Activated T-cell treated with anti-CD3 and anti-CD28 coated beads, Interleukin-2, amount 50 U/mL, for 72 hours (primary cell): ENCODE measurements around the gene TMX3. TPM values are rescaled to one million over a fixed set of nuclear protein-coding genes. Genes with fewer than 3 reads are reported as not detected.
A peak's percentile ranks its signal among the peaks of the same experiment; 100 is the strongest.

Experiments
- ATAC-seq, 2 donors: fragments of 150-1000 bp; cut with Tn5 transposase; replicated peaks in 1 of 2; 2 replicates each; pipeline ENCODE4 v1.10.0; 2021; ENCODE audit warnings: moderate library complexity in 2 of 2, mild to moderate bottlenecking in 1 of 2
- DNase-seq, 2 donors: peaks; one replicate each; pipeline ENCODE4 v3.0.0; 2021 to 2022; ENCODE audit warnings: mixed read lengths in 1 of 2
- H3K27ac Mint-ChIP-seq: one replicate; pipeline ENCODE4 v1.8.0; 2022; ENCODE audit warnings: mild to moderate bottlenecking, moderate library complexity, mixed read lengths
- H3K27me3 Mint-ChIP-seq: one replicate; pipeline ENCODE4 v1.8.0; 2022; ENCODE audit warnings: low read depth, mixed read lengths
- H3K36me3 Mint-ChIP-seq, 2 donors: one replicate each; pipeline ENCODE4 v1.8.0; 2022; ENCODE audit warnings: mixed read lengths in 2 of 2, mild to moderate bottlenecking in 1 of 2; ENCODE audit not compliant: insufficient read depth in 2 of 2
- H3K4me1 Mint-ChIP-seq: one replicate; pipeline ENCODE4 v1.8.0; 2022; ENCODE audit warnings: low read depth, mixed read lengths
- H3K4me3 Mint-ChIP-seq, 2 donors: one replicate each; pipeline ENCODE4 v1.8.0; 2022; ENCODE audit warnings: mild to moderate bottlenecking in 2 of 2, mixed read lengths in 2 of 2, moderate library complexity in 2 of 2
- H3K9me3 Mint-ChIP-seq, 2 donors: one replicate each; pipeline ENCODE4 v1.8.0; 2022; ENCODE audit warnings: mixed read lengths in 2 of 2
- total RNA-seq, 2 donors: library from RNA; stranded (reverse); gene quantifications; one replicate each; pipeline ENCODE4 v1.2.3, GENCODE V29; 2022

Gene TMX3
- total RNA-seq, 2 donors from 2014 or later, result 69.5 to 79.6 TPM

DNA sequence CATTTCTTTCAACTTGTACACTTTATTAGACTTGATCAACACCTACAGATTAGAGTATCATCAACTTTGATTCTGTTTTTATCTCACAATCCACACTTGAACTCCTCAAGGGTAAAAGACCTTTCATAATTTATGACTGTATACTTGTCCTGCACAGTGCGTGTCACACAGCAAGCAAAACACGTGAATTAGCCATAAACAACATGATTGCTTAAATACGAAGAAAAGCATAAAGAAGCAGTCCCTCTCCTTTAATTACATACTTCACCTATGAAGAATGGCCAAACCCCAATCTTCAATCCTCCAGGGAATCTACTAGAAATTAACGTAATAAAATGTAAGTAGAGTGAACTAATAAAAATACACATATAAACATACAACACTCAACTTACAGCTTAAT, 13.6 kb downstream of the TMX3 start:
- Mint-ChIP-seq H3K36me3 (peaks cover 0 to 21% of the 10 kb centered on the region in 2 donors), H3K27ac (no peak overlapping the region), H3K27me3 (no peaks in the 10 kb centered on the region), H3K4me3 (no peak overlapping the region), H3K4me1 (peaks cover 17% of the 10 kb centered on the region), H3K9me3 (no peaks in the 10 kb centered on the region)
- DNase-seq, result no peak
- no peak for ATAC-seq

- H3K4me3 Mint-ChIP-seq, result no peak overlapping the region
- H3K9me3 Mint-ChIP-seq, result no peaks in the 10 kb centered on the region
- peaks cover 4 to 15% of the 10 kb centered on the region in 2 donors for H3K36me3 Mint-ChIP-seq
- DNase-seq (no peak), ATAC-seq (no peak)
- H3K4me1 Mint-ChIP-seq, result peaks cover 5% of the 10 kb centered on the region
- peak overlapping the region; percentile 46 for H3K27ac Mint-ChIP-seq
- H3K27me3 Mint-ChIP-seq, result no peaks in the 10 kb centered on the region
Measured at GRCh38 chr18:68699043-68699442, 15.9 kb downstream of the TMX3 start.

GRCh38 chr18:68696937-68697336, 18.0 kb downstream of the TMX3 start:
- no peak for DNase-seq
- H3K9me3 Mint-ChIP-seq, result no peaks in the 10 kb centered on the region
- H3K27me3 Mint-ChIP-seq, result no peaks in the 10 kb centered on the region
- no peak overlapping the region for H3K4me3 Mint-ChIP-seq
- H3K36me3 Mint-ChIP-seq, result peaks cover 4 to 9% of the 10 kb centered on the region in 2 donors
- no peak overlapping the region for H3K27ac Mint-ChIP-seq
- H3K4me1 Mint-ChIP-seq, result no peaks in the 10 kb centered on the region
- no peak for ATAC-seq

DNA sequence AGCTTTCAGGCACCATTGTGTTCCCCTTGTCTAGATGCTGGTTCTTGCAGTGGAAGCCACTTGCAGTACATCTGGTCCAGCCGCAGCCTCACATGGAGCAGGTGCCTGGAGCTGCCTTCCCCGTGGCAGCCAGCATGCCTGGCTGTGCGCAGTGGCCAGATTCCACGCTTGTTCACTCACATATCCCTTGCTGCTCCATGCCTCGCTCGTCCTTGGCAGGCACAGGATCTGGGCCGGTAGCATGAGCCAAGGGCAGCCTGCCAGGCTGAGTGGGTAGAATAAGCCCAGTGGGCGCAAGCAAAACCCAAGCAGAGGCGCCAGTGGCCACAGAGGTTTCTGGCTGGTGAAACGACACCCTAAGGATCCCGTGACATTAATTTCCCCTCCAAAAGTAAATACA, 20.6 kb downstream of the TMX3 start:
- DNase-seq (no peak), ATAC-seq (no peak)
- Mint-ChIP-seq H3K4me3 (no peak overlapping the region), H3K4me1 (no peaks in the 10 kb centered on the region), H3K27ac (no peak overlapping the region), H3K27me3 (no peaks in the 10 kb centered on the region), H3K36me3 (peaks cover 4 to 9% of the 10 kb centered on the region in 2 donors), H3K9me3 (no peaks in the 10 kb centered on the region)

- Mint-ChIP-seq H3K4me1 (no peaks in the 10 kb centered on the region), H3K27me3 (no peaks in the 10 kb centered on the region), H3K27ac (no peak overlapping the region), H3K36me3 (peaks cover 4 to 9% of the 10 kb centered on the region in 2 donors), H3K9me3 (no peaks in the 10 kb centered on the region), H3K4me3 (no peak overlapping the region)
- no peak for ATAC-seq
- no peak for DNase-seq
Measured at GRCh38 chr18:68693091-68693815, 21.7 kb downstream of the TMX3 start.

GRCh38 chr18:68679528-68679927, 35.4 kb downstream of the TMX3 start:
- no peaks in the 10 kb centered on the region for H3K9me3 Mint-ChIP-seq
- DNase-seq, result no peak
- no peaks in the 10 kb centered on the region for H3K4me1 Mint-ChIP-seq
- no peak overlapping the region for H3K4me3 Mint-ChIP-seq
- H3K36me3 Mint-ChIP-seq, result peaks cover 9 to 17% of the 10 kb centered on the region in 2 donors
- no peaks in the 10 kb centered on the region for H3K27me3 Mint-ChIP-seq
- no peak for ATAC-seq
- H3K27ac Mint-ChIP-seq, result no peak overlapping the region

DNA sequence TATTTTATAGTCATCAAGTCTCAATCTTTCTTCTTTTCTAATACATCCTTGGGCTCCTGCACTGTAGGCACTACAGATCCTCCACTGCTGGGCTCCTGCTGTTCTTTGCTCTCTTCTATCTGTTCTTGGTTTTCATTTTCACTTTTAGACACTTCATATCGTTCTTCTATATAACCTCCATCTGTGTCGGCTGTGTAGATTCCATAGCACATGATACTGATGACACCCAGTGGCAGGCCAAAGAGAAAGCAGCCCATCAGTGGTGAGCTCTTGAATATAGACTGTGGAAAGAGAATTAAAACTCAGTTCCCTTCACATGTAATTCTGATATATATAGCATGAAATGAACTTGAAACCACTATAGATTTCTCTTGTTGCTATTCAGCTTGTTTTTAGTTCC, 38.0 kb downstream of the TMX3 start:
- ATAC-seq, result peak; percentile 18 to 69
- H3K4me3 Mint-ChIP-seq, result no peak overlapping the region
- H3K4me1 Mint-ChIP-seq, result no peaks in the 10 kb centered on the region
- H3K27me3 Mint-ChIP-seq, result no peaks in the 10 kb centered on the region
- DNase-seq, result no peak
- H3K9me3 Mint-ChIP-seq, result no peaks in the 10 kb centered on the region
- H3K36me3 Mint-ChIP-seq, result peaks cover 9 to 17% of the 10 kb centered on the region in 2 donors
- H3K27ac Mint-ChIP-seq, result no peak overlapping the region

GRCh38 chr18:68667121-68667520, 47.8 kb downstream of the TMX3 start:
- H3K4me3 Mint-ChIP-seq, result no peak overlapping the region
- peaks cover 5% of the 10 kb centered on the region for H3K27me3 Mint-ChIP-seq
- no peaks in the 10 kb centered on the region for H3K4me1 Mint-ChIP-seq
- no peaks in the 10 kb centered on the region for H3K9me3 Mint-ChIP-seq
- ATAC-seq, result no peak
- DNase-seq, result no peak
- H3K36me3 Mint-ChIP-seq, result peaks cover 0 to 1% of the 10 kb centered on the region in 2 donors
- no peak overlapping the region for H3K27ac Mint-ChIP-seq

GRCh38 chr18:68666381-68666780, 48.5 kb downstream of the TMX3 start:
- H3K4me3 Mint-ChIP-seq, result no peak overlapping the region
- DNase-seq, result no peak
- H3K27ac Mint-ChIP-seq, result no peak overlapping the region
- peaks cover 0 to 1% of the 10 kb centered on the region in 2 donors for H3K36me3 Mint-ChIP-seq
- ATAC-seq, result no peak
- peaks cover 5% of the 10 kb centered on the region for H3K27me3 Mint-ChIP-seq
- no peaks in the 10 kb centered on the region for H3K4me1 Mint-ChIP-seq
- no peaks in the 10 kb centered on the region for H3K9me3 Mint-ChIP-seq

DNA sequence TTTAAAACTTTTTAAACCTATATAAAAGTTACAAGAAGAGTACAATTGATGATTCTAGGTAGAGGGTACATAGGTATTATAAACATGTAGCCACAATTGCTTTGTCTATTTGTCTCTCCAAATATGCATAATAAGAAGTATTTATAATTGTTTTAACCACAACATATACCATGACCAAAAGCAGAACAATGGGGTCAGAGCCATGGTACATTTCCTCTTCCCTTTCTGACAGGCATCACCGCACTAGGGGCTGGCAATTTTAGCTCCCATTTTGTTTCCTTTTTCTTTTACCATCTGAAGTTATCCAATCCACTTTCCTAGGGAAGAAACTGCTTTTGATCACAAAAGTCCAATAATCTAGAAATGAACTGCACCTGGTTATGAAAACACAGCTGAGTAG, 49.3 kb downstream of the TMX3 start:
- Mint-ChIP-seq H3K36me3 (peaks cover 0 to 1% of the 10 kb centered on the region in 2 donors), H3K27me3 (peaks cover 5% of the 10 kb centered on the region), H3K4me1 (no peaks in the 10 kb centered on the region), H3K4me3 (no peak overlapping the region), H3K9me3 (no peaks in the 10 kb centered on the region), H3K27ac (no peak overlapping the region)
- ATAC-seq, result no peak
- no peak for DNase-seq

DNA sequence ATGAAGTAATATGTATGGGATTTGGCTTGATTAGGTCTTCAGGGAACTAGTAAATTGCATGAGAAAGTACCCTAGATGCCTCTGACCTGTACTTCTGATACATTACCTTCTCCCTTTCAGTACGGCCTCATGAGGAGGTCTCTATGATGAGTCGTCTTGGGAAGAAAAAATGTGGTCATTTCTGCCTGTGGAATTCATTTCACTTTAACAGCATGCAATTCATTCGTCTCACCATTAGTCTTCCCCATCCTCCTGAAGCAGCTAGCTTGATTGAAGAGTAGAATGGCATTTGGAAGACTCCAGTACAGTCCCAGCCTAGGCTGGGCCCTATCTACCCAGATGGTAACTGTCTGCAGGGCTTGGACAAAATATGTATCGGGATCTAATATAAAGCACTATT, 52.2 kb downstream of the TMX3 start:
- no peak overlapping the region for H3K27ac Mint-ChIP-seq
- no peaks in the 10 kb centered on the region for H3K4me1 Mint-ChIP-seq
- no peaks in the 10 kb centered on the region for H3K36me3 Mint-ChIP-seq
- no peaks in the 10 kb centered on the region for H3K9me3 Mint-ChIP-seq
- ATAC-seq (no peak), DNase-seq (no peak)
- no peak overlapping the region for H3K4me3 Mint-ChIP-seq
- H3K27me3 Mint-ChIP-seq, result peaks cover 5% of the 10 kb centered on the region

DNA sequence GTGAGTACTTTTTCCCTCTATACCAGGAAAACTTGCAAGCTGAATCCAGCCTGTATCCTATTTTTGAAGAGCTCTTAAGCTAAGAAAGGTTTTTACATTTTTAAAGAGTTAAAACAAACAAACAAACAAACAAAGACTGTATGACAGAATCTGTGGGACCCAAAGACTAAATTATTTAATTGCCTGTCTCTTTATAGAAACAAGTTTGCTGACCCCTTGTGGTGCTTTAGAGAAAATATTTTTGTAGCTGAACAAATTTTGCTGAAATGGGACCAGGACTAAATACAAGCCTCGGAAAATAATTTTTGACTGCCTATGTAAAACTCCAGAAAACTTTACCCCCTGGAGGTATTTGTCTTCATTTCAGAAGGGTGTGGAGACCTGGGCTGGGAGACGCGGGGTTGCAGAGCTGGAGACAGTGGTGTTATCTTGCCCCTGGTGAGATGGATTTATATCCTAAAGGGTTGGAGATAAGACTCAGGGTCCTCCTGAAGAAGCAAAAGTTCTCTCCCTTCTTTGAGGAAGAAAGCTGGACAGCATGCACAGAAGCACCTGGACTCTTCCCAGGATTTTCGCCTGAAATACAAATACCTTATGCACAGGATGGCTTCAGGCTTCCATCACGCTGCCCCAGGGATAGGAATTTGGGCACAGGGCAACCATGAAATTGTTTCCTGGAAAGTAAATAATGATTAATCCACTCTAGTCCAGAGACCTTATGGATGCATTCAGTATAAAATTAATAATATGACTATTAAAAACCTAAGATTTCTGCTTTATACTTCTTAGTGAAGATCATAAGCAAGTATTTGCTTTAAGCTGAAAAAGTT, 54.3 kb downstream of the TMX3 start:
- Mint-ChIP-seq H3K36me3 (no peaks in the 10 kb centered on the region), H3K9me3 (no peaks in the 10 kb centered on the region), H3K27ac (no peak overlapping the region), H3K27me3 (peaks cover under 1% of the 10 kb centered on the region), H3K4me1 (no peaks in the 10 kb centered on the region), H3K4me3 (no peak overlapping the region)
- DNase-seq (no peak), ATAC-seq (no peak)

- DNase-seq (no peak), ATAC-seq (no peak)
- Mint-ChIP-seq H3K4me1 (no peaks in the 10 kb centered on the region), H3K36me3 (no peaks in the 10 kb centered on the region), H3K27me3 (peaks cover 24% of the 10 kb centered on the region), H3K4me3 (no peak overlapping the region), H3K27ac (no peak overlapping the region), H3K9me3 (no peaks in the 10 kb centered on the region)
Measured at GRCh38 chr18:68648191-68648590, 66.7 kb downstream of the TMX3 start.
